DND-41 (cell line): Measurements from ENCODE around the gene DNM2.

ENCODE experiments used
- ATAC-seq: fragments of 200-7000 bp; cut with Tn5 transposase; 3 replicates; pipeline ENCODE4 v1.9.1; 2021; ENCODE audit warnings: low read depth; ENCODE audit not compliant: insufficient read depth
- DNase-seq: peaks from one replicate; pipeline ENCODE4 v3.0.0-alpha.2; 2020
- H2AFZ ChIP-seq: 2 replicates; pipeline ENCODE4 v1.6.0; 2012; ENCODE audit warnings: low read depth, low read length
- H3K27ac ChIP-seq: 2 replicates; pipeline ENCODE4 v1.5.1; 2012; ENCODE audit warnings: low read length, inconsistent platforms
- H3K27me3 ChIP-seq: fragments of 200-600 bp; sonication (generic); 2 replicates; pipeline ENCODE4 v1.6.0; 2012; ENCODE audit warnings: low read length, mild to moderate bottlenecking, inconsistent platforms; ENCODE audit not compliant: insufficient read depth, poor library complexity
- H3K36me3 ChIP-seq: 2 replicates; pipeline ENCODE4 v1.5.1; 2012; ENCODE audit warnings: low read length, inconsistent platforms; ENCODE audit not compliant: insufficient read depth
- H3K4me1 ChIP-seq: 2 replicates; pipeline ENCODE4 v1.5.1; 2012; ENCODE audit warnings: mild to moderate bottlenecking, low read length; ENCODE audit not compliant: insufficient read depth
- H3K4me2 ChIP-seq: 2 replicates; pipeline ENCODE4 v1.6.0; 2012; ENCODE audit warnings: mild to moderate bottlenecking, moderate library complexity, low read length, inconsistent platforms; ENCODE audit not compliant: insufficient read depth
- H3K4me3 ChIP-seq, 2 experiments: fragments of 200-600 bp in 1 of 2; shearing (Covaris generic) in 1 of 2; 2 replicates each; pipeline ENCODE4 v1.5.1; 2012 to 2016; ENCODE audit warnings: inconsistent platforms in 2 of 2, low read length in 2 of 2, mild to moderate bottlenecking in 2 of 2, low read depth in 1 of 2, moderate library complexity in 1 of 2
- H3K79me2 ChIP-seq: 2 replicates; pipeline ENCODE4 v1.6.0; 2012; ENCODE audit warnings: low read length, inconsistent platforms; ENCODE audit not compliant: insufficient read depth
- H3K9ac ChIP-seq: 2 replicates; pipeline ENCODE4 v1.6.0; 2012; ENCODE audit warnings: low read depth, mild to moderate bottlenecking, inconsistent platforms, low read length, moderate library complexity
- H3K9me3 ChIP-seq: 2 replicates; pipeline ENCODE4 v1.5.1; 2012; ENCODE audit warnings: low read length, moderate library complexity, mild to moderate bottlenecking, inconsistent platforms; ENCODE audit not compliant: insufficient read depth, severe bottlenecking
- H4K20me1 ChIP-seq: 2 replicates; pipeline ENCODE4 v1.6.0; 2012; ENCODE audit warnings: low read length; ENCODE audit not compliant: insufficient read depth
- CTCF ChIP-seq: IDR thresholded peaks from 2 replicates; pipeline ENCODE4 v1.5.1; 2012; ENCODE audit warnings: borderline replicate concordance, low read length, moderate library complexity, mild to moderate bottlenecking; ENCODE audit not compliant: poor library complexity, severe bottlenecking; ENCODE audit errors: extremely low read depth
- EZH2 ChIP-seq: IDR thresholded peaks from 3 replicates; pipeline ENCODE4 v1.6.1; 2012; ENCODE audit warnings: borderline replicate concordance, low read depth, mild to moderate bottlenecking, moderate library complexity, low read length, inconsistent platforms; ENCODE audit not compliant: severe bottlenecking

Gene DNM2

GRCh38 chr19:10828981-10829821, 111.3 kb downstream of the DNM2 start:
- H3K36me3 ChIP-seq = peaks cover 86% of the 10 kb centered on the region
- H3K4me2 ChIP-seq = no peak overlapping the region
- peaks cover 18% of the 10 kb centered on the region for H4K20me1 ChIP-seq
- H3K27me3 ChIP-seq = no peaks in the 10 kb centered on the region
- TF ChIP-seq CTCF (peak; percentile 35), EZH2 (no peak)
- DNase-seq (no peak), ATAC-seq (peak; percentile 44; the same call in 2 of the 3 replicates)
- no peak overlapping the region for H3K27ac ChIP-seq
- H3K4me1 ChIP-seq = no peaks in the 10 kb centered on the region
- no peak overlapping the region for H2AFZ ChIP-seq
- H3K9me3 ChIP-seq = no peaks in the 10 kb centered on the region
- H3K9ac ChIP-seq = no peak overlapping the region
- no peaks in the 10 kb centered on the region for H3K79me2 ChIP-seq
- no peak overlapping the region for H3K4me3 ChIP-seq

GRCh38 chr19:10829967-10830366, 112.1 kb downstream of the DNM2 start:
- Histone ChIP-seq H3K36me3 (peaks cover 81% of the 10 kb centered on the region), H3K4me2 (no peak overlapping the region), H3K9ac (no peak overlapping the region), H2AFZ (no peak overlapping the region), H3K79me2 (0 out of 2 replicates have a peak, but pooled peaks cover 2% of the 10 kb centered on the region), H3K4me3 (no peak overlapping the region), H3K4me1 (peaks cover 3% of the 10 kb centered on the region), H4K20me1 (peaks cover 20% of the 10 kb centered on the region), H3K27ac (no peak overlapping the region), H3K27me3 (no peaks in the 10 kb centered on the region), H3K9me3 (no peaks in the 10 kb centered on the region)
- TF ChIP-seq CTCF (no peak), EZH2 (no peak)
- DNase-seq (no peak), ATAC-seq (no peak)

- Histone ChIP-seq H4K20me1 (peaks cover 24% of the 10 kb centered on the region), H3K9ac (no peak overlapping the region), H3K4me2 (no peak overlapping the region), H3K4me1 (peaks cover 8% of the 10 kb centered on the region), H3K27ac (no peak overlapping the region), H2AFZ (no peak overlapping the region), H3K79me2 (0 out of 2 replicates have a peak, but pooled peaks cover 5% of the 10 kb centered on the region), H3K36me3 (peaks cover 81% of the 10 kb centered on the region), H3K9me3 (no peaks in the 10 kb centered on the region), H3K27me3 (no peaks in the 10 kb centered on the region), H3K4me3 (no peak overlapping the region)
- no peak for ATAC-seq
- no peak for TF ChIP-seq EZH2
- no peak for TF ChIP-seq CTCF
- no peak for DNase-seq
Measured at GRCh38 chr19:10830370-10830769, 112.5 kb downstream of the DNM2 start.
